ENCODE data around the gene TSHZ3. TPM values are rescaled to one million over a fixed set of nuclear protein-coding genes. Genes with fewer than 3 reads are reported as not detected.

TSHZ3 gene
- total and polyA plus RNA-seq, 7 donors = 0.46 to 27.7 (median 16.1) TPM

GRCh38 chr19:31280287-31281006 lies 68.8 kb downstream of the TSHZ3 start:
- 35 to 67% methylated on average over 11 of the region's 11 CpGs for WGBS, 2 donors
- H3K4me3 ChIP-seq = no peak overlapping the region
- intact Hi-C loops (cut with DNase I) = no loop called here
- H3K27me3 ChIP-seq = no peaks in the 10 kb centered on the region
- no peak for TF ChIP-seq POLR2A (IDR thresholded peaks at IDR 0.05)
- peak; percentile 45 for DNase-seq
- no peak overlapping the region for H3K27ac ChIP-seq
- peaks cover 0 to 28% (median 20%) of the 10 kb centered on the region in 4 donors for H3K36me3 ChIP-seq
- H3K4me1 ChIP-seq = peaks cover 0 to 34% (median 20%) of the 10 kb centered on the region in 4 donors
- H3K9me3 ChIP-seq = no peaks in the 10 kb centered on the region

GRCh38 chr19:31279436-31279765 lies 69.8 kb downstream of the TSHZ3 start:
- no peaks in the 10 kb centered on the region for H3K9me3 ChIP-seq
- no peak overlapping the region for H3K4me3 ChIP-seq
- WGBS, 2 donors = 93 to 94% methylated on average over 16 of the region's 16 CpGs
- peaks cover 0 to 28% (median 20%) of the 10 kb centered on the region in 4 donors for H3K36me3 ChIP-seq
- intact Hi-C loops (cut with DNase I) = no loop called here
- peaks cover 0 to 44% (median 26%) of the 10 kb centered on the region in 4 donors for H3K4me1 ChIP-seq
- TF ChIP-seq POLR2A (IDR thresholded peaks at IDR 0.05) = no peak
- TF ChIP-seq POLR2AphosphoS5 (IDR thresholded peaks at IDR 0.05) = no peak
- TF ChIP-seq EP300 (IDR thresholded peaks at IDR 0.05) = no peak
- TF ChIP-seq CTCF (IDR thresholded peaks at IDR 0.05) = no peak
- DNase-seq = peak; percentile 52
- no peaks in the 10 kb centered on the region for H3K27me3 ChIP-seq
- H3K27ac ChIP-seq = no peak overlapping the region

GRCh38 chr19:31278555-31279435 lies 70.4 kb downstream of the TSHZ3 start:
- no peaks in the 10 kb centered on the region for H3K9me3 ChIP-seq
- H3K27me3 ChIP-seq = no peaks in the 10 kb centered on the region
- no peak overlapping the region for H3K27ac ChIP-seq
- peaks cover 0 to 51% (median 32%) of the 10 kb centered on the region in 4 donors for H3K4me1 ChIP-seq
- TF ChIP-seq POLR2A (IDR thresholded peaks at IDR 0.05) = no peak
- no peak for TF ChIP-seq EP300 (IDR thresholded peaks at IDR 0.05)
- no peak for TF ChIP-seq CTCF (IDR thresholded peaks at IDR 0.05)
- no peak for TF ChIP-seq POLR2AphosphoS5 (IDR thresholded peaks at IDR 0.05)
- DNase-seq = peak; percentile 34
- peaks cover 0 to 28% (median 20%) of the 10 kb centered on the region in 4 donors for H3K36me3 ChIP-seq
- 92 to 95% methylated on average over 37 of the region's 37 CpGs for WGBS, 2 donors
- intact Hi-C loops (cut with DNase I) = no loop called here
- H3K4me3 ChIP-seq = no peak overlapping the region

- DNase-seq = peak; percentile 45
- Histone ChIP-seq H3K36me3 (peaks cover 0 to 28% (median 20%) of the 10 kb centered on the region in 4 donors), H3K4me1 (peaks cover 0 to 56% (median 33%) of the 10 kb centered on the region in 4 donors), H3K9me3 (no peaks in the 10 kb centered on the region), H3K4me3 (no peak overlapping the region), H3K27ac (no peak overlapping the region), H3K27me3 (no peaks in the 10 kb centered on the region)
- intact Hi-C loops (cut with DNase I) = no loop called here
- TF ChIP-seq POLR2AphosphoS5 (IDR thresholded peaks at IDR 0.05) (no peak), CTCF (IDR thresholded peaks at IDR 0.05) (no peak)
- 83 to 89% methylated on average over 17 of the region's 17 CpGs for WGBS, 2 donors
Measured at GRCh38 chr19:31277516-31277915, 71.7 kb downstream of the TSHZ3 start.

GRCh38 chr19:31276831-31277230 lies 72.4 kb downstream of the TSHZ3 start:
- no peak for TF ChIP-seq POLR2AphosphoS5 (IDR thresholded peaks at IDR 0.05)
- TF ChIP-seq POLR2A (IDR thresholded peaks at IDR 0.05) = no peak
- no peak for TF ChIP-seq EP300 (IDR thresholded peaks at IDR 0.05)
- no peak for TF ChIP-seq CTCF (IDR thresholded peaks at IDR 0.05)
- WGBS, 2 donors = 93 to 95% methylated on average over 16 of the region's 16 CpGs
- Histone ChIP-seq H3K27ac (no peak overlapping the region), H3K4me1 (peaks cover 0 to 52% (median 30%) of the 10 kb centered on the region in 4 donors), H3K27me3 (no peaks in the 10 kb centered on the region), H3K9me3 (no peaks in the 10 kb centered on the region), H3K4me3 (no peak overlapping the region), H3K36me3 (peaks cover 0 to 28% (median 20%) of the 10 kb centered on the region in 4 donors)
- peak; percentile 62 for DNase-seq
- intact Hi-C loops (cut with DNase I) = no loop called here

Data from sigmoid colon (tissue), 7 donors.